ENCODE results near the gene MC5R. TPM values are rescaled to one million over a fixed set of nuclear protein-coding genes. Genes with fewer than 3 reads are reported as not detected.

MC5R gene
- not detected in 2 replicates for total RNA-seq

GRCh38 chr18:13823707-13824395 lies at the start of gene MC5R:
Gene MC5R (plus strand): TSS chr18:13824149. CDS start chr18:13825766, 1,617 bp downstream.

Other genes with a start within 250 kb of the MC5R start
- 22.6 and 23.6 TPM in 2 replicates for gene FAM210A, start 97.6 kb upstream of the MC5R start, total RNA-seq
- 31.9 and 34.6 TPM in 2 replicates for gene RNMT, start 97.5 kb upstream of the MC5R start, total RNA-seq
- gene MC2R, start 91.4 kb downstream of the MC5R start, total RNA-seq: not detected in 2 replicates

Data from uterine smooth muscle cell (primary cell).